ENCODE results near the gene ZBTB8OS. TPM values are rescaled to one million over a fixed set of nuclear protein-coding genes. Genes with fewer than 3 reads are reported as not detected.

ZBTB8OS gene
- total RNA-seq, 1 experiment from 2014 or later, result 66.2 TPM

GRCh38 chr1:32605711-32606424 is 44.5 kb downstream of the ZBTB8OS start:
- DNase-seq (ENCODE audit: unreplicated experiment), result no peak
- ChIA-PET CTCF (interaction anchor here (1.7 kb wide), 1 partner anchor 14 kb away, joined by 6 read pairs; no protein-coding TSS in a partner anchor), POLR2A (no interaction called here)
- Mint-ChIP-seq H3K36me3 (ENCODE audit: insufficient read depth, unreplicated experiment) (peaks cover 19% of the 10 kb centered on the region), H3K27me3 (ENCODE audit: insufficient read depth, unreplicated experiment) (no peaks in the 10 kb centered on the region), H3K4me1 (ENCODE audit: insufficient read depth, unreplicated experiment) (no peaks in the 10 kb centered on the region), H3K27ac (ENCODE audit: low read depth, unreplicated experiment) (no peak overlapping the region), H3K4me3 (ENCODE audit: unreplicated experiment) (no peak overlapping the region), H3K9me3 (ENCODE audit: unreplicated experiment) (no peaks in the 10 kb centered on the region)
- no peak for TF ChIP-seq CTCF (IDR thresholded peaks at IDR 0.05; ENCODE audit: unreplicated experiment)
- BruUV-seq (replicated peaks), result no TSS peak
- intact Hi-C loops (cut with micrococcal nuclease), result no loop called here

- no peak for DNase-seq (ENCODE audit: unreplicated experiment)
- BruUV-seq (replicated peaks), result no TSS peak
- Mint-ChIP-seq H3K27me3 (ENCODE audit: insufficient read depth, unreplicated experiment) (no peaks in the 10 kb centered on the region), H3K9me3 (ENCODE audit: unreplicated experiment) (no peaks in the 10 kb centered on the region), H3K27ac (ENCODE audit: low read depth, unreplicated experiment) (no peak overlapping the region), H3K4me3 (ENCODE audit: unreplicated experiment) (no peak overlapping the region), H3K4me1 (ENCODE audit: insufficient read depth, unreplicated experiment) (no peaks in the 10 kb centered on the region), H3K36me3 (ENCODE audit: insufficient read depth, unreplicated experiment) (peaks cover 59% of the 10 kb centered on the region)
- ChIA-PET CTCF (interaction anchor here (0.6 to 1.0 kb wide), 2 partner anchors 61 to 486 kb away, joined by 3 read pairs; no protein-coding TSS in a partner anchor), POLR2A (no interaction called here)
- no peak for TF ChIP-seq CTCF (IDR thresholded peaks at IDR 0.05; ENCODE audit: unreplicated experiment)
- intact Hi-C loops (cut with micrococcal nuclease), result no loop called here
Observed at GRCh38 chr1:32600034-32600433, 50.3 kb downstream of the ZBTB8OS start.

- peaks cover 9% of the 10 kb centered on the region for H3K4me1 Mint-ChIP-seq (ENCODE audit: insufficient read depth, unreplicated experiment)
- no peaks in the 10 kb centered on the region for H3K27me3 Mint-ChIP-seq (ENCODE audit: insufficient read depth, unreplicated experiment)
- BruUV-seq (replicated peaks), result TSS peak; percentile 47
- TF ChIP-seq CTCF (IDR thresholded peaks at IDR 0.05; ENCODE audit: unreplicated experiment), result no peak
- no peak overlapping the region for H3K27ac Mint-ChIP-seq (ENCODE audit: low read depth, unreplicated experiment)
- CTCF ChIA-PET, result interaction anchor here (0.6 to 1.0 kb wide), 3 partner anchors 10 to 142 kb away, joined by 3 read pairs; no protein-coding TSS in a partner anchor
- H3K9me3 Mint-ChIP-seq (ENCODE audit: unreplicated experiment), result peaks cover 7% of the 10 kb centered on the region
- intact Hi-C loops (cut with micrococcal nuclease), result no loop called here
- H3K4me3 Mint-ChIP-seq (ENCODE audit: unreplicated experiment), result no peak overlapping the region
- POLR2A ChIA-PET, result no interaction called here
- peaks cover 49% of the 10 kb centered on the region for H3K36me3 Mint-ChIP-seq (ENCODE audit: insufficient read depth, unreplicated experiment)
- DNase-seq (ENCODE audit: unreplicated experiment), result no peak
Observed at GRCh38 chr1:32592943-32593342, 57.4 kb downstream of the ZBTB8OS start.

GRCh38 chr1:32580348-32581017 is 69.9 kb downstream of the ZBTB8OS start:
- Mint-ChIP-seq H3K36me3 (ENCODE audit: insufficient read depth, unreplicated experiment) (no peaks in the 10 kb centered on the region), H3K27ac (ENCODE audit: low read depth, unreplicated experiment) (no peak overlapping the region), H3K27me3 (ENCODE audit: insufficient read depth, unreplicated experiment) (no peaks in the 10 kb centered on the region), H3K4me1 (ENCODE audit: insufficient read depth, unreplicated experiment) (no peaks in the 10 kb centered on the region), H3K9me3 (ENCODE audit: unreplicated experiment) (no peaks in the 10 kb centered on the region), H3K4me3 (ENCODE audit: unreplicated experiment) (no peak overlapping the region)
- TF ChIP-seq CTCF (IDR thresholded peaks at IDR 0.05; ENCODE audit: unreplicated experiment), result no peak
- POLR2A ChIA-PET, result no interaction called here
- intact Hi-C loops (cut with micrococcal nuclease), result no loop called here
- no peak for DNase-seq (ENCODE audit: unreplicated experiment)
- BruUV-seq (replicated peaks), result no TSS peak
- CTCF ChIA-PET, result interaction anchor here (0.6 to 0.7 kb wide), 2 partner anchors 18 to 192 kb away, joined by 3 to 5 read pairs; no protein-coding TSS in a partner anchor

Other genes with a start within 250 kb of the ZBTB8OS start
- gene ZBTB8B, start 185.5 kb downstream of the ZBTB8OS start, total RNA-seq (2022), result not detected in 2 replicates
- 11.5 and 15.1 TPM in 2 replicates for gene ZBTB8A, start 111.1 kb downstream of the ZBTB8OS start, total RNA-seq (2022)
- 165 and 179 TPM in 2 replicates for gene RBBP4, start 658 bp upstream of the ZBTB8OS start, total RNA-seq (2022)
- gene SYNC, start 52.2 kb upstream of the ZBTB8OS start, total RNA-seq (2022), result 1.1 and 1.9 TPM in 2 replicates
- gene YARS1, start 166.8 kb upstream of the ZBTB8OS start, total RNA-seq (2022), result 347 and 372 TPM in 2 replicates
- 24.4 and 34.1 TPM in 2 replicates for gene S100PBP, start 167.1 kb upstream of the ZBTB8OS start, total RNA-seq (2022)
- gene FNDC5, start 220.4 kb upstream of the ZBTB8OS start, total RNA-seq (2022), result not detected in 2 replicates
- not detected in 2 replicates for gene HPCA, start 235.9 kb upstream of the ZBTB8OS start, total RNA-seq (2022)

All from MCF 10A (cell line).